ENCODE results near the gene NECAB2. TPM values are rescaled to one million over a fixed set of nuclear protein-coding genes. Genes with fewer than 3 reads are reported as not detected.

NECAB2 gene
- total RNA-seq, 4 donors from 2014 or later: not detected

GRCh38 chr16:83930730-83931500 lies 37.1 kb upstream of the NECAB2 start:
- Histone ChIP-seq H3K9me3 (no peaks in the 10 kb centered on the region), H3K4me1 (peaks cover 9% of the 10 kb centered on the region), H3K4me3 (no peak overlapping the region), H3K27ac (no peak overlapping the region), H3K27me3 (no peaks in the 10 kb centered on the region), H3K36me3 (no peaks in the 10 kb centered on the region)
- WGBS: 83% methylated on average over 16 of the region's 22 CpGs
- no peak for DNase-seq (ENCODE audit: low spot score in 2 of 2)
- no peak for TF ChIP-seq CTCF (IDR thresholded peaks at IDR 0.05)
- TF ChIP-seq POLR2AphosphoS5 (IDR thresholded peaks at IDR 0.05): no peak
- no peak for TF ChIP-seq POLR2A (IDR thresholded peaks at IDR 0.05)

- 80% methylated on average over 2 of the region's 17 CpGs for WGBS
- Histone ChIP-seq H3K36me3 (no peaks in the 10 kb centered on the region), H3K27me3 (no peaks in the 10 kb centered on the region), H3K4me3 (no peak overlapping the region), H3K4me1 (peaks cover 6% of the 10 kb centered on the region), H3K27ac (no peak overlapping the region), H3K9me3 (no peaks in the 10 kb centered on the region)
- DNase-seq (ENCODE audit: low spot score in 2 of 2): no peak
- TF ChIP-seq POLR2AphosphoS5 (IDR thresholded peaks at IDR 0.05) (no peak), POLR2A (IDR thresholded peaks at IDR 0.05) (no peak), CTCF (IDR thresholded peaks at IDR 0.05) (no peak)
These were observed 36.5 kb upstream of the NECAB2 start for GRCh38 chr16:83931556-83931955.

GRCh38 chr16:83932304-83932703 lies 35.7 kb upstream of the NECAB2 start:
- no peak for TF ChIP-seq EP300 (IDR thresholded peaks at IDR 0.05)
- no peak for TF ChIP-seq POLR2AphosphoS5 (IDR thresholded peaks at IDR 0.05)
- TF ChIP-seq CTCF (IDR thresholded peaks at IDR 0.05): no peak
- TF ChIP-seq POLR2A (IDR thresholded peaks at IDR 0.05): no peak
- no peak for DNase-seq (ENCODE audit: low spot score in 2 of 2)
- Histone ChIP-seq H3K27ac (no peak overlapping the region), H3K4me1 (no peaks in the 10 kb centered on the region), H3K4me3 (no peak overlapping the region), H3K9me3 (no peaks in the 10 kb centered on the region), H3K36me3 (no peaks in the 10 kb centered on the region), H3K27me3 (no peaks in the 10 kb centered on the region)
- WGBS: 89% methylated on average over 8 of the region's 11 CpGs

- no peaks in the 10 kb centered on the region for H3K9me3 ChIP-seq
- DNase-seq (ENCODE audit: low spot score in 2 of 2): no peak
- no peaks in the 10 kb centered on the region for H3K36me3 ChIP-seq
- H3K4me1 ChIP-seq: no peaks in the 10 kb centered on the region
- no peak overlapping the region for H3K4me3 ChIP-seq
- H3K27me3 ChIP-seq: no peaks in the 10 kb centered on the region
- 87% methylated on average over 24 of the region's 25 CpGs for WGBS
- no peak overlapping the region for H3K27ac ChIP-seq
- TF ChIP-seq EP300 (IDR thresholded peaks at IDR 0.05) (no peak), POLR2A (IDR thresholded peaks at IDR 0.05) (no peak), POLR2AphosphoS5 (IDR thresholded peaks at IDR 0.05) (no peak), CTCF (IDR thresholded peaks at IDR 0.05) (no peak)
These were observed 34.9 kb upstream of the NECAB2 start for GRCh38 chr16:83932955-83933673.

- Histone ChIP-seq H3K36me3 (no peaks in the 10 kb centered on the region), H3K27me3 (no peaks in the 10 kb centered on the region), H3K27ac (no peak overlapping the region), H3K9me3 (no peaks in the 10 kb centered on the region), H3K4me1 (no peaks in the 10 kb centered on the region), H3K4me3 (no peak overlapping the region)
- DNase-seq (ENCODE audit: low spot score in 2 of 2): no peak
- WGBS: 78% methylated on average over 28 of the region's 28 CpGs
- TF ChIP-seq POLR2A (IDR thresholded peaks at IDR 0.05) (no peak), EP300 (IDR thresholded peaks at IDR 0.05) (no peak), CTCF (IDR thresholded peaks at IDR 0.05) (no peak), POLR2AphosphoS5 (IDR thresholded peaks at IDR 0.05) (no peak)
These were observed 34.0 kb upstream of the NECAB2 start for GRCh38 chr16:83933885-83934683.

Data from suprapubic skin (tissue), 4 donors.